ENCODE measurements around the gene ANKRD29.
"Not testable (repeated sequence)": the region's sequence is repeated elsewhere in the genome, so short reads cannot be mapped to it uniquely, and the experiment has no call there.

ANKRD29 gene

DNA sequence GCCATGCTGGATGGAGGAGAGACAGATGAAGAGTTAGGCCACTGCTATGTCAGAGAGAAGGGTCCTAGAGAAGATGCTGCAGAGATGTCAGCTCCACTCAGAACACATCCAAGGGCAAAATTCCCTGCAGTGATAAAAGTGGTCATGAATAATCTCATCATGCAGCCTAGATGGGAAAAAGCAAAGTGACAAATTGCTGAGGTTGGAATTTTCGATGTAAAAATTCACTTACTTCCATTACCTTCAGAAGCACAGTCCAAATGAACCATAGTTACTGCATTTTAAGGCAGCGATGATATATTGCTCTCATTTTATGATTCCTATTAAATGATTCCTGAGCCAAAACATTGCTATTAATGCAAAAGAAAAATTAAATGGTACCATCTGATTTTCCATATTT is 16.4 kb downstream of the ANKRD29 start:
- no peak for DNase-seq (ENCODE audit: low read depth)
- TF ChIP-seq, protein P1, sequence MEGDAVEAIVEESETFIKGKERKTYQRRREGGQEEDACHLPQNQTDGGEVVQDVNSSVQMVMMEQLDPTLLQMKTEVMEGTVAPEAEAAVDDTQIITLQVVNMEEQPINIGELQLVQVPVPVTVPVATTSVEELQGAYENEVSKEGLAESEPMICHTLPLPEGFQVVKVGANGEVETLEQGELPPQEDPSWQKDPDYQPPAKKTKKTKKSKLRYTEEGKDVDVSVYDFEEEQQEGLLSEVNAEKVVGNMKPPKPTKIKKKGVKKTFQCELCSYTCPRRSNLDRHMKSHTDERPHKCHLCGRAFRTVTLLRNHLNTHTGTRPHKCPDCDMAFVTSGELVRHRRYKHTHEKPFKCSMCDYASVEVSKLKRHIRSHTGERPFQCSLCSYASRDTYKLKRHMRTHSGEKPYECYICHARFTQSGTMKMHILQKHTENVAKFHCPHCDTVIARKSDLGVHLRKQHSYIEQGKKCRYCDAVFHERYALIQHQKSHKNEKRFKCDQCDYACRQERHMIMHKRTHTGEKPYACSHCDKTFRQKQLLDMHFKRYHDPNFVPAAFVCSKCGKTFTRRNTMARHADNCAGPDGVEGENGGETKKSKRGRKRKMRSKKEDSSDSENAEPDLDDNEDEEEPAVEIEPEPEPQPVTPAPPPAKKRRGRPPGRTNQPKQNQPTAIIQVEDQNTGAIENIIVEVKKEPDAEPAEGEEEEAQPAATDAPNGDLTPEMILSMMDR (IDR thresholded peaks at IDR 0.05; ENCODE audit: control insufficient read depth, extremely low read depth, insufficient read depth), result no peak
- H3K4me3 ChIP-seq (ENCODE audit: low read depth, low read length), result no peak overlapping the region

DNA sequence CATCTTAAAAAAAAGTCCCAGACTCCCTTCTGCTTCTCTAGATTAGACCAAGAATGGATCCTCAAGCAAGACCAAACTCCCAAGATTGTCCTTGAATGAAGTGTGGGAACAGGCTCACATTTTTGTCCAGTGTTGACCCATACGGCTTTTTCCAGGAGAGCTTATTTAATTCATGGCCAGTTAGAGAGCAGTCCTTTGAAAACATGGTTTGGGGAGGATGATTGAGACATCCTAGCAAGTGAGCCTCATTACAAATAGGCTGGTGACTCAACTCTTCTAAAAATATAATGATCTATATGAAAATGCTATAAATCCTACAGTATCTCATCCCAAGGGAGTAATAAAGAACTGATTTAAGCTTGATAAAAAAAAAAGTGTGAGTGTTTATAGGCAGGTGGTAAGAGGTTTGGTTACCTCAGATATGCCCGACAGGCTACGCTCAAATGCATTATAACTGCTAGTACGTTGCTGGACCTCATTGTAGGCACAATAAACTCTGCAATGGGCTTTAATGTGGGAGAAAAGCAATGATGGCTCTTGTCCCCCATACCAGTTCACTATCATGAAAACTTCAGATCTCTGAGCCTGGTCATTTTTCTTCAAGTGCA is 17.0 kb downstream of the ANKRD29 start:
- DNase-seq (ENCODE audit: low read depth), result no peak
- TF ChIP-seq, protein P1 (IDR thresholded peaks at IDR 0.05; ENCODE audit: control insufficient read depth, extremely low read depth, insufficient read depth), result no peak
- H3K4me3 ChIP-seq (ENCODE audit: low read depth, low read length), result no peak overlapping the region

DNA sequence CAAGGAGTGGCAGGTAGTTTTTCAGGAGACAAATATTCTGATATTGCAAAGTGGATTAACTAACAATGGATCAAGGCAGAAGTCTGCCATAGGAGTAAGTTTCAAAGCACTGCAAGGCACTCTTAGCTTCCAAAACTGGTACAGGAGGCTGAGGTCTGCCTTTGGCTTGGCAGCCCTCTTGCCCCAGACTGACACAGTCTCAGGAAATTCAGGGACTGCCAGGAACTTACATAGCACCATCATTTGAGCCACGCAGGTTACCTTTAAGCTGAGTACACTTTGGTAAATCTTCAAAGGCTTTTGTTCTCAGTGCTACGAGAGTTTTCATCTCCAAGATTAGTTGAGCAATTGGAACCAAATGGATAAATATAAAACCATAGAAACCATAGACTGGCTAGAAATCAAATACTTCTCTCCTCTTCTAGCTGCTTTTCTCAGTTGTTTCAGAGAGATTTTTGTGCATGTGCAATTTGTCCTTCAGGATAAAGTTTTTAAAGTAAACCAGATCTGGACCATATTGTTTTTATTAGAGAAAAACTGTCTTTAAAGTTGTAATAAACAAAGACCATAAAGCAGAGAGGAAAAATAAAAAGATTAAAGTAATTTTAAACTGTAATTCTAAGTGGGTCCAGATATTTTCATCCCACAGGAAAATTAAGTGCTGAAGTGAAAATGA is 18.8 kb downstream of the ANKRD29 start:
- no peak for DNase-seq (ENCODE audit: low read depth)
- no peak overlapping the region for H3K4me3 ChIP-seq (ENCODE audit: low read depth, low read length)
- TF ChIP-seq, protein P1 (IDR thresholded peaks at IDR 0.05; ENCODE audit: control insufficient read depth, extremely low read depth, insufficient read depth), result no peak

DNA sequence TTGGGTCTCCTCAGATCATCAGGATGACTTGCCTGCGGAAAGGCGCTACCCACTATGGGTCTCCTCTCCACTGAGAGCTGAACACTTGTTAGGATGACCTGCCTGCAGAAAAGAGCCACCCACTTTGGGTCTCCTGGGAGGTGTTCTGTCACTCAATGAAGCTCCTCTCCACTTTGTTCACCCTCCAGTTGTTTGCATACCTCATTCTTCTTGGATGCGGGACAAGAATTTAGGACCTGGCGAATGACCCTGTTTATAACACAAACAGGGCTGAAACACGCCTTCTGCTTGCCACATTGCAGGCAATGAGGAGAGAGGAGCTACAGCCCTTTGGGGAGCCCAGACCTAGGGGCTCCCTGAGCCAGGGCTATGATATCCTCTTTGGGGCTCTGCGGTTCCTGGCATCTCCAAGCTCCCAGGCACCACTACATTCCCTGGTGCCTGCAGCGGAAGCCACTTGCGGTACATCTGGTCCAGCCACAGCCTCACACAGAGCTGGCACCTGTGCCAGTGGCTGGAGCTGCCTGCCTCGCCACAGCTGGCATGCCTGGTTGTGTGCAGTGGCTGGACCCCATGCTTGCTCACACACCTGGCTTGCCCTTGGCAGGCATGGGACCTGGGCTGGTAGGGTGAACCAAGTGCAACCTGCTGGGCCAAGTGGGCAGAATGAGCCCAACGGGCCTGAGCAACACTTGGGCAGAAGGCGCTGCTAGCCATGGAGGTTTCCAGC is 20.6 kb downstream of the ANKRD29 start:
- H3K4me3 ChIP-seq (ENCODE audit: low read depth, low read length), result no peak overlapping the region
- TF ChIP-seq, protein P1 (IDR thresholded peaks at IDR 0.05; ENCODE audit: control insufficient read depth, extremely low read depth, insufficient read depth), result no peak

DNA sequence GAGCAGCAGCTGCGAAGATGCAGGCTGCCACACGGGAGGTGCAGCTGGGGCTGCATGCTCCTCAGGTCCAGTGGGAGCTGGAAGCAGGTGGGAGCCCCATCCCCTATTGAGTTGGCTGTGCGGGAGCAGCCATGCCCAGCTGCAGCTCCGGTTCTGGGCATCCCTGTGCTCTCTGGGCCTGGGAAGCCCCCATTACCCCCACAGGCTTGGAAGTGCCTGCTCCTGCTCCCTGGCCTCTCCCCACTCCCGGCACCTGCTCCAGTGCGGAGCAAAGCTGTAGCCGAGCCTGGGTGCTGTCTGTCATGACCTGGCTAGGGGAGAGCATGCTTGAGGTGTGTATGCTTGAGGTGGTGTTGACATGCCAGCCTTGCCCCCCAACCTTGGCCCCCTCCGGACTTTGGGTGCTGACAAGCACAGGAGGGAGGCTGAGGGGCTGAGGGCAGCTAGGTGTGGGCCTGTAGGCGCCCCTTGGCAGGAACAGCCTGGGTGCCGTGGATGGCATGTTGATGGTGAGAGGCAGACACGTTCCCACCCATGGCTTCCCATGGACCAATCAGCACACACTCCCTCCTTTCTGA is 21.5 kb downstream of the ANKRD29 start:
- no peak for DNase-seq (ENCODE audit: low read depth)
- H3K4me3 ChIP-seq (ENCODE audit: low read depth, low read length), result no peak overlapping the region
- TF ChIP-seq, protein P1 (IDR thresholded peaks at IDR 0.05; ENCODE audit: control insufficient read depth, extremely low read depth, insufficient read depth), result no peak

More for the DNA sequence above, 20.6 kb downstream of the ANKRD29 start:
- DNase-seq (ENCODE audit: low read depth), result no peak

DNA sequence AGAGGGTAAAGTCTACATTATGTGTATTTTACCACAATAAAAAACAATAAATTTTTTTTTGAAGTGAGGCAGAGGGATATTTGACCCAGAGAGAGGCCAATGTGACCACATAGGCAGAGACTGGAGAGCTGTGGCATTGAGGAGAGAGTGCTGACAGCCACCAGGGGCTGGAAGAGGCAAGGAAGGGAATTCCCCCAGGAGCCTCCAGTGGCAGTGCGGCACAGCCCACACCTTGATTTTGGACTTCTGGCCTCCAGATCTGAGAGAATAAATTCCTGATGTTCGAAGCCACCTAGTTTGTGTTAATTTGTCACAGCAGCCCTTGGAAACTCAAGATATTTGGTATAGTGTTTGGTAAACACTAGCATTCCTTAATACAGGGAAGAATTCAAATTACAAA is 22.7 kb downstream of the ANKRD29 start:
- TF ChIP-seq, protein P1 (IDR thresholded peaks at IDR 0.05; ENCODE audit: control insufficient read depth, extremely low read depth, insufficient read depth), result no peak
- no peak overlapping the region for H3K4me3 ChIP-seq (ENCODE audit: low read depth, low read length)
- DNase-seq (ENCODE audit: low read depth), result no peak

DNA sequence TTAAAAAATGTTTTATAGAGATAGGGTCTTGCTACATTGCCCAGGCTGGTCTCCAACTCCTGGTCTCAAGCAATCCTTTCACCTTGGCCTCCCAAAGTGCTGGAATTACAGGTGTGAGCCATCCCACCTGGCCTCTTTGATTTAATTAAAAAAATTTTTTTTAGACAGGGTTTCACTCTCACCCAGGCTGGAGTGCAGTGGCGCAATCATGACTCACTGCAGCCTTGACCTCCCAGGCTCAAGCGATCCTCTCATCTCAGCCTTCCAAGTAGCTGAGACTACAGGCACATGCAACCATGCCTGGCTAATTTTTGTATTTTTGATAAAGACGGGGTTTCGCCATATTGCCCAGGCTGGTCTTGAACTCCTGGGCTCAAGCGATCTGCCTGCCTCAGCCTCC is 26.3 kb downstream of the ANKRD29 start:
- not testable (repeated sequence) for DNase-seq (ENCODE audit: low read depth); H3K4me3 ChIP-seq (ENCODE audit: low read depth, low read length)
